Skeletal muscle satellite cell (primary cell): ENCODE results near the gene DAAM2.

Experiments used
- H3K27me3 ChIP-seq: 2 replicates; pipeline ENCODE4 v1.7.0; 2013; ENCODE audit warnings: low read length; ENCODE audit not compliant: control insufficient read depth, insufficient read depth
- H3K36me3 ChIP-seq: 2 replicates; pipeline ENCODE4 v1.7.0; 2013; ENCODE audit warnings: mild to moderate bottlenecking, control low read depth, low read length; ENCODE audit not compliant: insufficient read depth
- H3K4me1 ChIP-seq: 2 replicates; pipeline ENCODE4 v1.7.0; 2013; ENCODE audit warnings: low read length; ENCODE audit not compliant: control insufficient read depth, insufficient read depth
- H3K4me2 ChIP-seq: 2 replicates; pipeline ENCODE4 v1.7.0; 2013; ENCODE audit warnings: mild to moderate bottlenecking, low read length
- H3K4me3 ChIP-seq: 2 replicates; pipeline ENCODE4 v1.7.0; 2013; ENCODE audit warnings: low read length
- H3K9ac ChIP-seq: 2 replicates; pipeline ENCODE4 v1.7.0; 2013; ENCODE audit warnings: mild to moderate bottlenecking, low read depth, low read length, moderate library complexity
- H3K9me3 ChIP-seq: replicated peaks from 2 replicates; pipeline ENCODE4 v1.7.0; 2013; ENCODE audit warnings: mild to moderate bottlenecking, control low read depth, low read length

The DAAM2 gene

DNA sequence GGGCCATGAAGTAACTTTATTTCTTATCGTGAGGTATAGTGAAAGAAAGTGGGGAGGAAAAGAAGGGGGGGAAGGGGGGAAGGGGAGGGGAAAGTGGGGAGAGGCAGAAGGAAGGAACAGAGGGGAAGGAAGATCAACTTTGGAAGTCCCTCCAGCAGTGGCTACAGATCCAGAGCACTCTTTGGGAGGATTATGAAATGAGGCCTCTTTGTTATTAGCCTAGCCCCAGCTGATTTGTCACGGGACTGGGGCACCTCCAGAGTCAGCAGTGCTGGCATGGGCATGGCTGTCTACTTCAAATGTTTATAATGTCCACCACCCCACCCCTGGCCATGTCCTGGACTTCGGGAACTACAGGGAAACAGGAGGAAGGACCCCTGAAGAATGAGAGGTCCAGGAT is 134.5 kb downstream of the DAAM2 start:
- Histone ChIP-seq H3K9me3 (no peaks in the 10 kb centered on the region), H3K4me3 (no peak overlapping the region), H3K27me3 (no peaks in the 10 kb centered on the region), H3K4me2 (no peak overlapping the region), H3K9ac (no peak overlapping the region), H3K36me3 (peaks cover 37% of the 10 kb centered on the region), H3K4me1 (peaks cover 35% of the 10 kb centered on the region)

DNA sequence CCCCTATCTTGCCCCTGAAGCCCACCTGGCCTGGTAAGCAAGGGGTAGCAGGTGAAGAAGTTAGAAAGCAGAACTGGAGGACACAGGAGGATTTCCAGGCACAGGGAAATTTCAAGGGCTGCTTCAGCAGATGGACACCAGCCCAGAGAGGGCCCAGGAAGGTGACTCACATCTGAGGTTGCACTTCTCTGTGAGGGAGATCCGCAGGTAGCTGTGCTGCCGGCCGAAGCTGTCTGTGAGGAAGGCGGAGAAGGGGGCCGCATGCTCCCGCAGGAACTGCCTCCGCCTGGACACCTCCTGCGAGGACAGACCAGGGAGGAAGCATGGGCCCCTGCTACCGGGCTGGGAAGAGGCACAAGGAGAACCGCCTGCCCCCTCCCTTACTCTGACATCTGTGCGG is 135.0 kb downstream of the DAAM2 start:
- no peak overlapping the region for H3K9ac ChIP-seq
- H3K9me3 ChIP-seq: no peaks in the 10 kb centered on the region
- H3K4me2 ChIP-seq: no peak overlapping the region
- H3K36me3 ChIP-seq: peaks cover 37% of the 10 kb centered on the region
- H3K27me3 ChIP-seq: no peaks in the 10 kb centered on the region
- H3K4me3 ChIP-seq: no peak overlapping the region
- H3K4me1 ChIP-seq: peaks cover 36% of the 10 kb centered on the region

DNA sequence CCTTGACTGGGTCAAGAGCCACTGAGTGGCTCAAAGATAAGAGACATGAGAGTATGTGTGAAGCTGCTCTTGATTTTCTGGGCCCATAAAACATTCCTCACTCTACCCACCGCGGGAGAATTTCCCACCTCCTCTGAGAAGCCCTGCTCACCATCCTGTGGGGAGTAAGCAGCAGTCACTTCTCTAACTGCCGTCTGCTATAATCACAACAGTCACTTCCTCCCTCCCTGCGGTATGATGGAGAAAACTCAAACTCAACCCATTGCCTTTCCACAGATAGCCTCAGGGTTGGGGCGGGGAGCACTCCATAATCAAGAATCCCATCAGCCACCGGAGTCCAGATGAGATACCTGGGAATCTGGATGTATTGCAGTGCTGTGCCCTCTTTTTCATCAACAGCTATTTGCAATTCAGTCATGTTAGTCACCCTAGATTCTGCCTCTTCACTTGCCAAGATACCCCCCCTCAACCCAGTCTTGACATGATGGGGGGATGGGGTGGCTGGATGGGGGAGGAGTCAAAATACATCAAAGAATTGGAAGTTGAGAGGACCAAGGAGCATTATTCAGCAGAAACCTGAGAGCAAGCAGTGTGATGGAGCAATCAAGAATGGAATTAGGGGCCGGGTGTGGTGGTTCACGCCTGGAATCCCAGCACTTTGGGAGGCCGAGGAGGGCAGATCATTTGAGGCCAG is 137.0 kb downstream of the DAAM2 start:
- no peaks in the 10 kb centered on the region for H3K27me3 ChIP-seq
- H3K36me3 ChIP-seq: peaks cover 20% of the 10 kb centered on the region
- no peak overlapping the region for H3K9ac ChIP-seq
- H3K4me3 ChIP-seq: no peak overlapping the region
- H3K4me2 ChIP-seq: peak overlapping the region; percentile 44
- H3K4me1 ChIP-seq: peaks cover 50% of the 10 kb centered on the region
- H3K9me3 ChIP-seq: no peaks in the 10 kb centered on the region

DNA sequence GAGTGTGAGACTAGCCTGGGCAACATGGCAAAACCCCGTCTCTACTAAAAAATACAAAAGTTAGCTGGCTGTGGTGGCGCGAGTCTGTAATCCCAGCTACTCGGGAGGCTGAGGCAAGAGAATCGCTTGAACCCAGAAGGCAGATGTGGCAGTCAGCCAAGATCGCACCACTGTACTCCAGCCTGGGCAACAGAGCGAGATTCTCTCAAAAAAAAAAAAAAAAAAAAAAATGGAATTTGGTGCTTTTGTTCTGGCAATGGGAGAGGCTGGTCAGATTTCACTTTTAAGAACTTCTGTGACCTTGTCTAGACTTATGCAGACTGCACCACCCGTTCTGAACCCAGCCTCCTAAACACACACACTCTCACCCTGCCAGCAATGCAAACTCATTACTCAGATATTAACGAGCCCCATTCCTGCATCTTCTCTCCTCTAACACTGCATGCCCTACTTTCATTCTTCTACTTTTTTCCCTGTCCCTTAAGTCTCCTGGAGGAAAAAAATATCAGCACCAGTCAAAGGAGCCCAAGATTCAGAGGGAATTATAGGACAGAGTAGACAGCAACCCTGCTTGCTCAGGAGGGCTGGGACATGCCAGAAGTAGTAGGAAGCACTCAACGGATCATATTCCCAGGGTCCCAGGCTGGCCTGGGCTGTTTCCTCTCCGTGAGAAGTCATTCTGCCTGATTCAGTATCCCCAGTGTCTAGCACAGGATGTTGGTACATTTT is 137.7 kb downstream of the DAAM2 start:
- Histone ChIP-seq H3K4me3 (peak overlapping the region; percentile 0), H3K4me2 (peak overlapping the region; percentile 44), H3K4me1 (peaks cover 50% of the 10 kb centered on the region), H3K9me3 (no peaks in the 10 kb centered on the region), H3K9ac (peak overlapping the region; percentile 13), H3K36me3 (peaks cover 14% of the 10 kb centered on the region), H3K27me3 (no peaks in the 10 kb centered on the region)

DNA sequence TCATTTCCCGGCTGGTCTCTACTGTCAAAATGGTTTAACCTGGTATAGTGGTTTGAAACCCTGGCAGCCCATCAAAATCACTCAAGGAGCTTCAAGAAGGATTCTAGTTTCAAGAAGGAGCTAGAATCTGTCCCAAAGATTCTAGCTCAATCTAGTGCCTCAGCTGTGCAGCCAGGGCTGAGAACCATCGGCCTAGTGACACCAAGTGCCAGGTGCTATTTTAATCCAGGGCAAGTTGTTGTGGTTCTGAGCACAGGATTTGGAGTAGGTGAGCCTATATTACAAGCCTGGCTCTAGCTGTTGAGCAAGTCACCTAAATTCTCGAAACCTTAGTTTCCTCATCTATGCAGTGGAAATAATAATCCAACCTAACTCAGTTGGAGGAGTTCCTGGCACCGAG is 138.4 kb downstream of the DAAM2 start:
- H3K36me3 ChIP-seq: peaks cover 9% of the 10 kb centered on the region
- H3K27me3 ChIP-seq: no peaks in the 10 kb centered on the region
- H3K9me3 ChIP-seq: no peaks in the 10 kb centered on the region
- peak overlapping the region; percentile 13 for H3K9ac ChIP-seq
- H3K4me2 ChIP-seq: peak overlapping the region; percentile 44
- H3K4me3 ChIP-seq: no peak overlapping the region
- peaks cover 50% of the 10 kb centered on the region for H3K4me1 ChIP-seq

DNA sequence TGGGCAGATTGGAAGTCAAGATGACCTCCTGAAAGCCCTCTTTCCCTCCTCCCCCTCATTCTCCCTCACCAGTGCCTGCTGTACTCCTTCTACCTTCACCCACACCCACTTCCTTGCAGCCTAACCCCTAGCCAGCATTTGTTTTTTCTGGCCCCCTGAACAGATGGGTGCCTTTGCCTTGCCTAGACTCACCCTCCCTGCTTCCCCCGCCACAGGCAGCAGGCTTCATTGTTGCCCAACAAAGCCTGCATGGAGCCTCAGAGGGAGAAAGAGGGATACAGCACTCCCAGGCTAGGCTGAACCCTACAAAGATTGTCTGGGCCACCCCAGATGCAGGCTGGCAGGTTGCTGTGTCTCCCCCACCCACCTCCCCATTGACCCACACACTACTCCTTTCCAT is 139.4 kb downstream of the DAAM2 start:
- H3K27me3 ChIP-seq: no peaks in the 10 kb centered on the region
- H3K36me3 ChIP-seq: no peaks in the 10 kb centered on the region
- no peak overlapping the region for H3K4me3 ChIP-seq
- no peaks in the 10 kb centered on the region for H3K9me3 ChIP-seq
- H3K9ac ChIP-seq: no peak overlapping the region
- no peak overlapping the region for H3K4me2 ChIP-seq
- peaks cover 50% of the 10 kb centered on the region for H3K4me1 ChIP-seq

DNA sequence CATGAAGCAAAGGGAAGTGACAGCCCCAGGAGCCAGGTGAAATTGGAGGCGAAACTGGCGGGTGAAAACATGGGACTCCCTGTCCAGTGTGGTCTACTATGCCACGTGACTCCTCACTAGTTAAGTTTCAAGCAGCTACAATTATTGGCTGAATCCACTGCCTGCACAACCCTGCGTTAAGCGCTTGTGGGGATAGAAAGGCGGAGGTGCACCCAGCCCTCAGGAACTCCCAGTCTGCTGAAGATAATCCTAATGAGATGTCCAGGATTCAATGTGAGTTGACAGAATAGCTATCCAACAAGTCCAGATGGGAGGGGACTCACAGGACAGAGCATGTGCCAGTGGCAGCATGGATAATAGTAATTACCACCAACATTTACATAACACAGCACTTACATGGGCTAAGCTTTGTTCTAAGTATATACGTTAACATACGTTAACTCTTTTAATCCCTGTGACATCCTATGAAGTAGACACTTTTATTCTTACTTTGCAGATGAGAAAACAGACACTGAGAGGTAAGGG is 140.3 kb downstream of the DAAM2 start:
- Histone ChIP-seq H3K4me1 (peaks cover 42% of the 10 kb centered on the region), H3K4me2 (no peak overlapping the region), H3K27me3 (peaks cover 5% of the 10 kb centered on the region), H3K9me3 (no peaks in the 10 kb centered on the region), H3K4me3 (no peak overlapping the region), H3K36me3 (no peaks in the 10 kb centered on the region), H3K9ac (no peak overlapping the region)

DNA sequence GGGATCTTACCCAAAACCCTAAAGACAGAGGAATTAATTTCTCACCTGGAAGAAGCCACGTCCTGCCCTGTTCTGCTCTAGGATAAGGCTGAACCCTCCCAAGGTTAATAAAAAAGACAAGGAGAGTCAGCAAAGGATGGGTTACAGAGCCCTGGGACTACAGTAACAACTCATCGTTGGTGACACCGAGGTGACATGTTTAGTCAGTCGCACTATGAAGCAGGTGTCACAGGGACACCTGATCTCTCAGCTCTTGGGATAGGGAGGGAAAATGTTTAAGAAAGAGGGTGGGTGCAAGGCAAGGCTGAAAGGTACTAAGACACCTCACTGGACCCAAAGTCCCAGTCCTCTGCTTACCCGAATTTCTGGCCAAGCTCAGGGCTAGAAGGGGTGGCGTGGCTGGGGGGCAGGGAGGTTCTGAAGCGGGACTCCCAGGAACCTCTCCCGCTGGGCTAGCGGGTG is 141.5 kb downstream of the DAAM2 start:
- H3K36me3 ChIP-seq: no peaks in the 10 kb centered on the region
- no peaks in the 10 kb centered on the region for H3K9me3 ChIP-seq
- peak overlapping the region; percentile 96 for H3K4me3 ChIP-seq
- H3K27me3 ChIP-seq: peaks cover 9% of the 10 kb centered on the region
- H3K9ac ChIP-seq: peak overlapping the region; percentile 89
- peak overlapping the region; percentile 98 for H3K4me2 ChIP-seq
- peaks cover 41% of the 10 kb centered on the region for H3K4me1 ChIP-seq

DNA sequence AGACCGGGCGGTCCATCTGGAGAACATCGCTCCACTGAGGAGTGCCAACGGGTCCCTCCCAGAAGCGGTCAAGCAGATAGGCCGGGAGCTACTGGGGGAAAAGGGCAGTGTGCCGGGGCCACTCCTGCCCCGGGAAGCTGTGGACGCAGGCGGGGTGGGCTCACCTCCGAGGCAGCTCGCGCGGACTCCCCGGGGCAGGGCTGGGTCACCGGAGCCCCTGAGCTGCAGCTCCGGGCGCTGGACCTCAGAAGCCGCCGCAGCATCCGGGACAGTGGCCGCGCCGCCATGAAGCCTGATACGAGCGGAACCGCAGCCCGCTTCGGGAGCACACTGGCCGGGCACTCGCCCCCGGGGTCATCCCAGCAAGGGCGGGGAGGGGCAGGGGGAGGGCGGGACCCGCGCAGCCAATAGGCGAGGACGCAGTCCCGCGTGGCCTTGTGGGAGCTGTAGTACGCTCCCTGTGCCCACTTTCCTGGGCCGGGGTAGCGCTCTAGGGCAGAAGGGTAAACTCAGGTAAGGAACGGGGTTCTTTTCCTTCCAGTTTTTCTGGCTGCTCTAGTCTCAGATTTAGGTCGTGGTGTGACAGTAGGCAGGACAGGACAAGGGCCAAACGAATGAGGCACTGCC is 142.1 kb downstream of the DAAM2 start, which contains the start of gene MOCS1:
MOCS1 (minus strand) TSS at position 332 of the 627 bp plus-strand sequence; CDS start at position 287, 45 bp downstream.
- no peaks in the 10 kb centered on the region for H3K9me3 ChIP-seq
- H3K27me3 ChIP-seq: peaks cover 13% of the 10 kb centered on the region
- H3K4me3 ChIP-seq: peak within 1 kb of the TSS; percentile 96
- no peaks in the 10 kb centered on the region for H3K36me3 ChIP-seq
- peaks cover 37% of the 10 kb centered on the region for H3K4me1 ChIP-seq
- H3K4me2 ChIP-seq: peak within 1 kb of the TSS; percentile 98
- H3K9ac ChIP-seq: peak within 1 kb of the TSS; percentile 89

DNA sequence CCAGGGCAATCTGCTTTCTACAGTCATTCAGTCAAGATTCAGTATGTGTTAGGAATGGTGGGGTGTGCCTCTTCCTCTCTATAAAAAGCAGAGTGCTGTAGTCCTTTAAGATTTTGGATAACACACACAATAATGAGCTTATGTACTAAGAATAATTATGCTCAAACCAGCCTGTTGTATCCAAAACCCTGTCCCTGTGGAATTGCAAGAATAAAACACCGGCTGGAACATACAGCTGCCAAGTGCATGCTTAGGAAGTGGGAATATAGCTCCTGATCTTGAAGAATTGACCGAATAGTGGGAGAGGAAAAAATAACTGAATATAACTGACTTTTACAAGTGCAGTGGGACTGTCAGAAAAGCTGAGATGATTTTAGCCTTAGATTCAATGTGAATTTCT is 143.1 kb downstream of the DAAM2 start:
- H3K4me1 ChIP-seq: peaks cover 27% of the 10 kb centered on the region
- no peaks in the 10 kb centered on the region for H3K36me3 ChIP-seq
- no peaks in the 10 kb centered on the region for H3K9me3 ChIP-seq
- H3K4me3 ChIP-seq: no peak overlapping the region
- H3K9ac ChIP-seq: no peak overlapping the region
- no peak overlapping the region for H3K4me2 ChIP-seq
- peaks cover 15% of the 10 kb centered on the region for H3K27me3 ChIP-seq

DNA sequence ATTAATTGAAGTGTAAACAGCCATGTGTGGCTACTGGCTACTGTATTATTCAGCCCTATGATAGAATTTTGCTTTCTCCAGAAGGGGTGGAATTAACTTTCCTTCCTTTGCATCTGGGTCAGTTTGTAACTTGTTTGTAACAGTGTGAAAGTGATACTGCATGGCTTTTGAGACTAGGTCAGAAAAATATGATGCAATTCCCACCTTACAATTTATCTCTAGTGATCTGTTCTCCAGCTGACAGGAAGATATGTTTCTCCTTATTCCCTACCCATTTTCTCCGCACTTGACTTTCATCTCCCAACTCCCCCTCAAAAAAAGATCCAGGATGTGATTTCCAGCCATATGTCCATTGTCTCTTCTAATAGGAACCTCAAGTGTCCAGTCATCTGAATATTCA is 144.7 kb downstream of the DAAM2 start:
- H3K4me2 ChIP-seq: no peak overlapping the region
- H3K27me3 ChIP-seq: peaks cover 15% of the 10 kb centered on the region
- H3K9ac ChIP-seq: no peak overlapping the region
- peaks cover 15% of the 10 kb centered on the region for H3K4me1 ChIP-seq
- H3K4me3 ChIP-seq: no peak overlapping the region
- no peaks in the 10 kb centered on the region for H3K9me3 ChIP-seq
- H3K36me3 ChIP-seq: no peaks in the 10 kb centered on the region
